ENCODE measurements around the gene UNC5CL. TPM values are rescaled to one million over a fixed set of nuclear protein-coding genes. Genes with fewer than 3 reads are reported as not detected.

The UNC5CL gene
- total RNA-seq, 1 experiment from 2014 or later = 0.41 TPM

DNA sequence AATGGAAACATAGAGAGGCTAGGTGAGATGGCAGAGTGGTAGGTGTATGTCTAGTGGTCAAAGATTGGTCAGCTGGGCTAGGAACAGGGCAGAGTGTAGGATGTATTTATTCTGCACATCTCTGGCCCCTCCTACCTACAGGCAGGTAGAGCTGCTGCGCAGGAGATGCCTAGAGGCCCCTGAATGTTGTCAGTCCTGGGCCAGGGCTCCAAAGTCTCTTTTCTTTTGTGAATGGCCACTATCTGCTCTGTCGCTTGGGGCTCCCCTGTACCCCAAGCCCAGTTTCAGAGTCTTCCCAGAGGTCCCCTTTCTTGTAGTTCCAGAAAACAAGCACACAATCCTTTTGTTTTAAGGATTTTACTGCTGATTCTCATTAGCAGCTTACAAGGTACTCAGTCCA is 8.3 kb upstream of the UNC5CL start:
- no TSS peak for BruUV-seq (replicated peaks)
- CTCF ChIA-PET = no interaction called here
- POLR2A ChIA-PET (ENCODE audit: low non-redundant PET) = no interaction called here
- intact Hi-C loops (cut with micrococcal nuclease; ENCODE audit: unreplicated experiment) = no loop called here
- DNase-seq (ENCODE audit: low spot score) = no peak
- Histone ChIP-seq H3K27ac (ENCODE audit: low read depth, low read length, poor library complexity, severe bottlenecking) (no peak overlapping the region), H3K4me1 (ENCODE audit: insufficient read depth, low read length, poor library complexity, severe bottlenecking) (peaks cover 4% of the 10 kb centered on the region), H3K36me3 (ENCODE audit: insufficient read depth, low read length, poor library complexity, severe bottlenecking) (no peaks in the 10 kb centered on the region), H3K27me3 (replicated peaks; ENCODE audit: insufficient read depth, low read depth, low read length, poor library complexity) (no peaks in the 10 kb centered on the region), H3K4me3 (ENCODE audit: low read depth, low read length, poor library complexity, severe bottlenecking) (no peak overlapping the region), H3K9me3 (ENCODE audit: low read depth, low read length, poor library complexity, severe bottlenecking) (no peaks in the 10 kb centered on the region)
- TF ChIP-seq, protein P1, sequence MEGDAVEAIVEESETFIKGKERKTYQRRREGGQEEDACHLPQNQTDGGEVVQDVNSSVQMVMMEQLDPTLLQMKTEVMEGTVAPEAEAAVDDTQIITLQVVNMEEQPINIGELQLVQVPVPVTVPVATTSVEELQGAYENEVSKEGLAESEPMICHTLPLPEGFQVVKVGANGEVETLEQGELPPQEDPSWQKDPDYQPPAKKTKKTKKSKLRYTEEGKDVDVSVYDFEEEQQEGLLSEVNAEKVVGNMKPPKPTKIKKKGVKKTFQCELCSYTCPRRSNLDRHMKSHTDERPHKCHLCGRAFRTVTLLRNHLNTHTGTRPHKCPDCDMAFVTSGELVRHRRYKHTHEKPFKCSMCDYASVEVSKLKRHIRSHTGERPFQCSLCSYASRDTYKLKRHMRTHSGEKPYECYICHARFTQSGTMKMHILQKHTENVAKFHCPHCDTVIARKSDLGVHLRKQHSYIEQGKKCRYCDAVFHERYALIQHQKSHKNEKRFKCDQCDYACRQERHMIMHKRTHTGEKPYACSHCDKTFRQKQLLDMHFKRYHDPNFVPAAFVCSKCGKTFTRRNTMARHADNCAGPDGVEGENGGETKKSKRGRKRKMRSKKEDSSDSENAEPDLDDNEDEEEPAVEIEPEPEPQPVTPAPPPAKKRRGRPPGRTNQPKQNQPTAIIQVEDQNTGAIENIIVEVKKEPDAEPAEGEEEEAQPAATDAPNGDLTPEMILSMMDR (conservative IDR thresholded peaks at IDR 0.05; ENCODE audit: low read depth, low read length) = no peak
- TF ChIP-seq EZH2 (IDR thresholded peaks at IDR 0.05; ENCODE audit: borderline replicate concordance, low read depth, low read length, poor library complexity, severe bottlenecking) = no peak

DNA sequence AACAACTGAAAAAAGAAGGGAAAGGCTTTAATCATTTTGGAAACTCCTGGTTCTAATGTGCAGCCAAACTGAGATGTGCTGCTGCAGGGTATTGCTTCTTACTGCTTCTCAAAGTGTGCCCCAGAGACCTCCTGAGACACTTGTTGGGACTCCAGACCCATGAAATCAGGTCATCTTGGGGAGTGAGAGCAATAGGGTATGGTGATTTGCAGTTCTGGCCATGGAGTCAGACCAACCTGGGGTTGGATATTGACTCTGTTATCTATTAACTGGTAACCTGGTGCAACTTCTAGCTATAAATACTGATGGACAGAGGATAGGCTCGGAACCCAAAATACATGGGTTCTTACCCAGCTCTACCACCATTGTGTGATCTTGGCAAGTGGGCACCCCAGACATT is 7.1 kb upstream of the UNC5CL start:
- DNase-seq (ENCODE audit: low spot score) = no peak
- ChIA-PET CTCF (no interaction called here), POLR2A (ENCODE audit: low non-redundant PET) (no interaction called here)
- no TSS peak for BruUV-seq (replicated peaks)
- Histone ChIP-seq H3K27me3 (replicated peaks; ENCODE audit: insufficient read depth, low read depth, low read length, poor library complexity) (no peaks in the 10 kb centered on the region), H3K9me3 (ENCODE audit: low read depth, low read length, poor library complexity, severe bottlenecking) (no peaks in the 10 kb centered on the region), H3K4me3 (ENCODE audit: low read depth, low read length, poor library complexity, severe bottlenecking) (no peak overlapping the region), H3K36me3 (ENCODE audit: insufficient read depth, low read length, poor library complexity, severe bottlenecking) (no peaks in the 10 kb centered on the region), H3K4me1 (ENCODE audit: insufficient read depth, low read length, poor library complexity, severe bottlenecking) (no peaks in the 10 kb centered on the region), H3K27ac (ENCODE audit: low read depth, low read length, poor library complexity, severe bottlenecking) (no peak overlapping the region)
- TF ChIP-seq EZH2 (IDR thresholded peaks at IDR 0.05; ENCODE audit: borderline replicate concordance, low read depth, low read length, poor library complexity, severe bottlenecking) = no peak
- intact Hi-C loops (cut with micrococcal nuclease; ENCODE audit: unreplicated experiment) = no loop called here

DNA sequence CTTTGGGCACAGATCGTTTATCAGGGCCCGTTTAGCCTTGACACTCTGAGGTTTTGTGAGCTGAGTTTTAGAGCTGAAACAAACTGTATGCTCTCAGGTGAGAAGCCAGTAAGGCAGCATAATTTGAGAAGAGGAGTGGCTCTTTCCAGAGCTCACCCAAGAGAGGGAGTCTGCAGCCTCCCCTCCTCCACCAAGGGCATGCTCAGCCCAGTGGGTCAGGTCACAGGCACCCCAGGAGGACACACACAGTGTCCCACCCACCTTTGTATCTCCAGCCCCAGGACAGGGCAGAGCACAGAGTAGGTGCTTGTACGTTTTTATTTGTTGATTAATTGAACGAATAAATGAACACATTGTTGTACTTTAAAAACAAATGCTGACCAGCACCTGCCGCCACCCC is 6.6 kb upstream of the UNC5CL start:
- TF ChIP-seq EZH2 (IDR thresholded peaks at IDR 0.05; ENCODE audit: borderline replicate concordance, low read depth, low read length, poor library complexity, severe bottlenecking) = no peak
- TF ChIP-seq, protein P1 (conservative IDR thresholded peaks at IDR 0.05; ENCODE audit: low read depth, low read length) = no peak
- CTCF ChIA-PET = no interaction called here

DNA sequence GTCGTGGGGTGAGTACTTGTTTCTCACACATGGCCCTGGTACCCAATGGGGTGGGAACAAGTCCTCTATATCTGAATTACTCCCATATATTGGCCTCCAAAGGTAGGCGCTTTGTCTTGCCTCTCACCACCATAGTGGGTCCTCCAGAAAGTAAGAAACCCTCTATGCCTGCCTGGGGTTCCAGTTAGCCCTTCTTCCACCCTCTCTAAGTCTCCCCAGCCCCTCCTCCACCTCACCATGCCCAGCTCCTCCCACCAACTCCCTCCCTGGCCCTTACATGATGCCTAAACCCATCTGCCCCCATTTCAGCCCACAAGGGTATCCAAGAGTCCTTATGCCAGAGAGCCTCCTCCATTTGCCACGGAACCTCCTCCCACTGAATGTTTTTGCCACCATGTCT is 4.1 kb upstream of the UNC5CL start:
- Histone ChIP-seq H3K27ac (ENCODE audit: low read depth, low read length, poor library complexity, severe bottlenecking) (no peak overlapping the region), H3K9me3 (ENCODE audit: low read depth, low read length, poor library complexity, severe bottlenecking) (no peaks in the 10 kb centered on the region), H3K4me3 (ENCODE audit: low read depth, low read length, poor library complexity, severe bottlenecking) (no peak overlapping the region), H3K27me3 (replicated peaks; ENCODE audit: insufficient read depth, low read depth, low read length, poor library complexity) (no peaks in the 10 kb centered on the region), H3K36me3 (ENCODE audit: insufficient read depth, low read length, poor library complexity, severe bottlenecking) (no peaks in the 10 kb centered on the region), H3K4me1 (ENCODE audit: insufficient read depth, low read length, poor library complexity, severe bottlenecking) (no peaks in the 10 kb centered on the region)
- intact Hi-C loops (cut with micrococcal nuclease; ENCODE audit: unreplicated experiment) = no loop called here
- DNase-seq (ENCODE audit: low spot score) = no peak
- ChIA-PET POLR2A (ENCODE audit: low non-redundant PET) (no interaction called here), CTCF (no interaction called here)
- BruUV-seq (replicated peaks) = no TSS peak
- TF ChIP-seq, protein P1 (conservative IDR thresholded peaks at IDR 0.05; ENCODE audit: low read depth, low read length) = no peak
- TF ChIP-seq EZH2 (IDR thresholded peaks at IDR 0.05; ENCODE audit: borderline replicate concordance, low read depth, low read length, poor library complexity, severe bottlenecking) = no peak

More for the DNA sequence above, 6.6 kb upstream of the UNC5CL start:
- Histone ChIP-seq H3K4me3 (ENCODE audit: low read depth, low read length, poor library complexity, severe bottlenecking) (no peak overlapping the region), H3K27ac (ENCODE audit: low read depth, low read length, poor library complexity, severe bottlenecking) (no peak overlapping the region), H3K36me3 (ENCODE audit: insufficient read depth, low read length, poor library complexity, severe bottlenecking) (no peaks in the 10 kb centered on the region), H3K27me3 (replicated peaks; ENCODE audit: insufficient read depth, low read depth, low read length, poor library complexity) (no peaks in the 10 kb centered on the region), H3K9me3 (ENCODE audit: low read depth, low read length, poor library complexity, severe bottlenecking) (no peaks in the 10 kb centered on the region), H3K4me1 (ENCODE audit: insufficient read depth, low read length, poor library complexity, severe bottlenecking) (no peaks in the 10 kb centered on the region)
- POLR2A ChIA-PET (ENCODE audit: low non-redundant PET) = no interaction called here
- intact Hi-C loops (cut with micrococcal nuclease; ENCODE audit: unreplicated experiment) = no loop called here
- no TSS peak for BruUV-seq (replicated peaks)
- no peak for DNase-seq (ENCODE audit: low spot score)
